C4-2B (cell line): ENCODE measurements around the gene GNAZ.

Experiments used
- H3K27ac ChIP-seq: fragments of 450-650 bp; 2 replicates; pipeline ENCODE4 v1.5.1; 2017
- CTCF ChIP-seq: fragments of 450-650 bp; conservative IDR thresholded peaks from 2 replicates; pipeline ENCODE4 v1.5.1; 2017; ENCODE audit warnings: mild to moderate bottlenecking
- ZFX ChIP-seq: fragments of 450-650 bp; IDR thresholded peaks from 2 replicates; pipeline ENCODE4 v1.6.1; 2017

The GNAZ gene

GRCh38 chr22:23156286-23156685 lies 86.0 kb downstream of the GNAZ start:
- H3K27ac ChIP-seq: no peak overlapping the region
- TF ChIP-seq CTCF (no peak), ZFX (no peak)

GRCh38 chr22:23157560-23158515 lies 87.5 kb downstream of the GNAZ start:
- no peak overlapping the region for H3K27ac ChIP-seq
- TF ChIP-seq ZFX (no peak), CTCF (no peak)

- no peak overlapping the region for H3K27ac ChIP-seq
- no peak for TF ChIP-seq ZFX
- TF ChIP-seq CTCF: no peak
These were observed 88.4 kb downstream of the GNAZ start for GRCh38 chr22:23158516-23159290.

GRCh38 chr22:23159291-23159630 lies 88.9 kb downstream of the GNAZ start:
- H3K27ac ChIP-seq: no peak overlapping the region
- TF ChIP-seq CTCF (no peak), ZFX (no peak)

- TF ChIP-seq ZFX (no peak), CTCF (no peak)
- no peak overlapping the region for H3K27ac ChIP-seq
These were observed 90.7 kb downstream of the GNAZ start for GRCh38 chr22:23161029-23161428.

GRCh38 chr22:23161574-23161973 lies 91.3 kb downstream of the GNAZ start:
- H3K27ac ChIP-seq: peak overlapping the region; percentile 60; the same call in 1 of the 2 replicates
- TF ChIP-seq ZFX (no peak), CTCF (no peak)

GRCh38 chr22:23163665-23164064 lies 93.3 kb downstream of the GNAZ start:
- TF ChIP-seq ZFX (no peak), CTCF (no peak)
- H3K27ac ChIP-seq: peak overlapping the region; percentile 60
